ENCODE data around the gene SLC35F4.

The SLC35F4 gene

DNA sequence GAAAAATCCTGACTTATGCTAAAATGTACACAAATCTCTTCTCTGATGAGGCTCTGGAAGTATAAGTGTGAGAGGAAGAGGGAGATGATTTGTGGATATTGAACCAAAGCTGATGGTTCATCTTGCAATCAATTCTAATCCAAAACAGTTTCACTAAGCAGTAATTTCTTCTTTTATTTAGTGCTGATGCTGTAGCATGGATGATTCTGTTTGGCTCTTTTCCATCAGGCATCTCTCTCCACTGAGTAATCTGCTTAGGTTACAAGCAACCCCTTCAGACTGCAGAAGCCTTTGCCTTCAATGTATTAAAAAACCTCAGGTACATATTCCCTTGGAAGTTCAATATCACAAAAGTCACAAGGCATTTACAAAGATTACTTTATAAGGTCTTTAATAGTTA is 213.1 kb downstream of the SLC35F4 start:
- no peak for DNase-seq (ENCODE audit: low spot score)
- in situ Hi-C loops (cut with MboI; ENCODE audit: low pct_unique_long_range_greater_than_20kb, low sequenced_read_pairs, unreplicated experiment), result no loop called here
- TF ChIP-seq, protein P1, sequence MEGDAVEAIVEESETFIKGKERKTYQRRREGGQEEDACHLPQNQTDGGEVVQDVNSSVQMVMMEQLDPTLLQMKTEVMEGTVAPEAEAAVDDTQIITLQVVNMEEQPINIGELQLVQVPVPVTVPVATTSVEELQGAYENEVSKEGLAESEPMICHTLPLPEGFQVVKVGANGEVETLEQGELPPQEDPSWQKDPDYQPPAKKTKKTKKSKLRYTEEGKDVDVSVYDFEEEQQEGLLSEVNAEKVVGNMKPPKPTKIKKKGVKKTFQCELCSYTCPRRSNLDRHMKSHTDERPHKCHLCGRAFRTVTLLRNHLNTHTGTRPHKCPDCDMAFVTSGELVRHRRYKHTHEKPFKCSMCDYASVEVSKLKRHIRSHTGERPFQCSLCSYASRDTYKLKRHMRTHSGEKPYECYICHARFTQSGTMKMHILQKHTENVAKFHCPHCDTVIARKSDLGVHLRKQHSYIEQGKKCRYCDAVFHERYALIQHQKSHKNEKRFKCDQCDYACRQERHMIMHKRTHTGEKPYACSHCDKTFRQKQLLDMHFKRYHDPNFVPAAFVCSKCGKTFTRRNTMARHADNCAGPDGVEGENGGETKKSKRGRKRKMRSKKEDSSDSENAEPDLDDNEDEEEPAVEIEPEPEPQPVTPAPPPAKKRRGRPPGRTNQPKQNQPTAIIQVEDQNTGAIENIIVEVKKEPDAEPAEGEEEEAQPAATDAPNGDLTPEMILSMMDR (IDR thresholded peaks at IDR 0.05; ENCODE audit: extremely low read depth, insufficient read depth, missing control alignments), result no peak

DNA sequence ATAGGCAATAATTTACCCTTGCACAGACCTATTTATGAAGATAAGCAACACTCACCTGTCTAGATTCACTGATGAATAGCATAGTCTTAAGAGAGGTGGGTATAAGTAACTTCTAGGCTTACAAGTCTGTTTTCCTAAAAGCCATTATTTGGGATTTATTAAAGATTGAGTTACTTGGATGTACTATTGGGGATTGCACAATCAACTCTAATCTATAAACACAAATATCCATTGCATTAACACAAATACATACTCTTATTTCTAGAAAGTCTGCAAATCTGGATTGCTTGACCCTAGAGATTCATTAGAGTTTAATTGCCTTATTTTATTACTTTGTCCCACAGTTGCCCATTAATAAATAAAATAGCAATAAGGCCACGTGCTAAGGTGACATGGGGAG is 224.1 kb downstream of the SLC35F4 start:
- in situ Hi-C loops (cut with MboI; ENCODE audit: low pct_unique_long_range_greater_than_20kb, low sequenced_read_pairs, unreplicated experiment), result no loop called here
- no peak for DNase-seq (ENCODE audit: low spot score)
- TF ChIP-seq, protein P1 (IDR thresholded peaks at IDR 0.05; ENCODE audit: extremely low read depth, insufficient read depth, missing control alignments), result no peak

DNA sequence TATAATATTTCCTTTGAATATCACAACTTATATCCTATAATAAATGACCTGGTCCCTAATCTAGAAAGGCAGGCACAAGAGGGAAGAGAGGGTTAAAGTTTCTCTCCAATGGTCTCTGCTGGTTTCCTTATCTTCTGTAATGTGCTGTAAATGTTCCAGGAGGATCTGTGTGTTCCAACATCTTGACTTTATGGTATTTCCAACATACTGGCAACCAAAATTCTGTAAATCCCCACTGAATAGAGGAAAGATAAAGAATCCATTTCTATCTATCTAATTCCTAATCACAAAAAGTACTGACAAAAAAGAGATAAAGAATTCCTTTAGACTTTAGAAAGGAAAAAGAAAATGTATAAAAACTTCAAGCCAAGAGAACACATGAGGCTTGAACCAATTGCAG is 225.9 kb downstream of the SLC35F4 start:
- in situ Hi-C loops (cut with MboI; ENCODE audit: low pct_unique_long_range_greater_than_20kb, low sequenced_read_pairs, unreplicated experiment), result no loop called here
- TF ChIP-seq, protein P1 (IDR thresholded peaks at IDR 0.05; ENCODE audit: extremely low read depth, insufficient read depth, missing control alignments), result no peak
- no peak for DNase-seq (ENCODE audit: low spot score)

DNA sequence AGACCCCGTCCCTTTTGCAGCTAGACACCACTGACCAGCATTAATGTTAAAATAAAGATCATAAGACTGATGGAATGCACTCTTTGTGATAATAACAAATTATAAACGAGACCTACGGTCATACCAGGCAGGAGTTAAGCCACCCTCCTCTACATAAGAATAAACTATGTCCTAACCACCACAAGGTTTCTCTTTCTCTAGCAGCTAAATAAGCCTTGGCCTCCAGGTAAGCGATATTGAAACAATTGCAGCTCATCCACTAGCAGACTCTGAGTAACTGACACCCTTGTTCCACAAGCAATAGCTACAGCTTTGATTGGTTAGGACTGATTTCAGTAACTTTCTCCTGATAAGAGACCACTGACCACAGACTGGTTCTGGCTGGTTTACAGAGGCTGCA is 228.0 kb downstream of the SLC35F4 start:
- TF ChIP-seq, protein P1 (IDR thresholded peaks at IDR 0.05; ENCODE audit: extremely low read depth, insufficient read depth, missing control alignments), result no peak
- no peak for DNase-seq (ENCODE audit: low spot score)
- in situ Hi-C loops (cut with MboI; ENCODE audit: low pct_unique_long_range_greater_than_20kb, low sequenced_read_pairs, unreplicated experiment), result no loop called here

DNA sequence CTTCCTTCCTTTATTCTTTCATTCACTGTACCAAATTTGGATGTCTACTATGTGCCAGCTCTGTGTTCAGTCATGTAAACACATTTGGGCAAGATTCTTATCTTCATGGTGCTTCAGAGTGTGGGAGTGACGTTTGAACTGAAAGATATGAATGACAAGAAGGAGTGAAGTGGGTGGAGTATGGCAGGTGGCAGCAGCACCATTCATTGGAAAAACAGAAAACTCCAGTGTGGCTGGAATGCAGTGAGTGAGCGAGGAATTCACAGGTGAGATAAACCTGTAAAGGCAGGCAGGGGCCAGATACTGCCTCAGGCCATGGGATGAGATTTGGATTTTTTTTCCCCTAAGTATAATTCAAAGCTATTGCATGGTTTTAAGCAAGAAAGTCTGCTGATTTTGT is 231.6 kb downstream of the SLC35F4 start:
- no peak for DNase-seq (ENCODE audit: low spot score)
- TF ChIP-seq, protein P1 (IDR thresholded peaks at IDR 0.05; ENCODE audit: extremely low read depth, insufficient read depth, missing control alignments), result no peak
- in situ Hi-C loops (cut with MboI; ENCODE audit: low pct_unique_long_range_greater_than_20kb, low sequenced_read_pairs, unreplicated experiment), result no loop called here

DNA sequence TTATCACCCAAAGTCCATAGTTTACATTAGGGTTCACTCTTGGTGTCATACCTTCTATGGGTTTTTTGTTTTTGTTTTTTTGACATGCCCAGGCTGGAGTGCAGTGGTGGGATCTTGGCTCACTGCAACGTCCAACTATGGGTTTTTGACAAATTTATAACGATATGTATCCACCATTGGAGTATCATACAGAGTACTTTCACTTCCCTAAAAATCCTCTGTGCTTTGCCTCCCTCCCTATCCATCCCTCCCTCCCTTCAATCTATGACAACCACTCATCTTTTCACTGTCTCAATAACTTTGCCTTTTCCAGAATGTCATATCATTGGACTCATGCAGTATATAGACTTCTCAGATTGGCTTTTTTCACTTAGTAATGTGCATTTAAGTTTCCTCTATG is 233.2 kb downstream of the SLC35F4 start:
- TF ChIP-seq, protein P1 (IDR thresholded peaks at IDR 0.05; ENCODE audit: extremely low read depth, insufficient read depth, missing control alignments), result no peak
- in situ Hi-C loops (cut with MboI; ENCODE audit: low pct_unique_long_range_greater_than_20kb, low sequenced_read_pairs, unreplicated experiment), result no loop called here
- DNase-seq (ENCODE audit: low spot score), result no peak

DNA sequence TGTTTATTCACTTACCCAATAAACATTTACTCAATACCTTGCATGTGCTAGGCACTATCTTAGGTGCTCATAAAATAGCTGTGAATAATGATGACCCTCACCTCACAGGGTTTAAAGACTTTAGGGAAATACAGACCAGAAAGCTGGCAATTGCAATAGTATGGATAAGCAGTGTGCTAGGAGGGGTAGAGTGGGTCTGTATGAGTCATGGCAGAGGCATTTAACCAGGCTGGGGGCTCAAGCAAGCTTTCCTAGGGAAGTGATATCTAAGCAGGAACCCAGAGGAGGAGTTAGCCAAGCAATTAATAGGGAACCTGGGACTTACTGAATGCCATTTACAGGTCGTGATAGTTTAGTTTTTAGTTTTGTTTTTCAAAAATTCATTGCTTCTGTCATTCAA is 248.4 kb downstream of the SLC35F4 start:
- in situ Hi-C loops (cut with MboI; ENCODE audit: low pct_unique_long_range_greater_than_20kb, low sequenced_read_pairs, unreplicated experiment), result no loop called here
- TF ChIP-seq, protein P1 (IDR thresholded peaks at IDR 0.05; ENCODE audit: extremely low read depth, insufficient read depth, missing control alignments), result no peak
- DNase-seq (ENCODE audit: low spot score), result no peak
